Astrocyte (in vitro differentiated cells and primary cell): ENCODE measurements around the gene CPNE7. TPM values are rescaled to one million over a fixed set of nuclear protein-coding genes. Genes with fewer than 3 reads are reported as not detected.

Experiments used
- DNase-seq: peaks from one replicate; pipeline ENCODE4 v3.0.0-alpha.2; 2010; ENCODE audit warnings: low read depth
- FAIRE-seq: peaks from 2 replicates; lab custom pipeline; 2011; peaks lifted over from hg19 to GRCh38; lab: Jason Lieb, UNC
- H2AFZ ChIP-seq: 2 replicates; pipeline ENCODE4 v1.6.0; 2012; ENCODE audit warnings: low read depth, low read length, inconsistent platforms
- H3K27ac ChIP-seq: 2 replicates; pipeline ENCODE4 v1.5.1; 2011; ENCODE audit warnings: low read depth, low read length, inconsistent platforms
- H3K27me3 ChIP-seq: 2 replicates; pipeline ENCODE4 v1.6.0; 2011; ENCODE audit warnings: low read length, inconsistent platforms; ENCODE audit not compliant: insufficient read depth
- H3K36me3 ChIP-seq: 2 replicates; pipeline ENCODE4 v1.5.1; 2011; ENCODE audit warnings: low read length, inconsistent platforms; ENCODE audit not compliant: insufficient read depth
- H3K4me1 ChIP-seq: 2 replicates; pipeline ENCODE4 v1.5.1; 2011; ENCODE audit warnings: low read length, inconsistent platforms; ENCODE audit not compliant: insufficient read depth
- H3K4me2 ChIP-seq: 2 replicates; pipeline ENCODE4 v1.6.0; 2012; ENCODE audit warnings: low read length, inconsistent platforms
- H3K4me3 ChIP-seq: 2 replicates; pipeline ENCODE4 v1.5.1; 2011; ENCODE audit warnings: low read depth, mild to moderate bottlenecking, low read length, inconsistent platforms; ENCODE audit not compliant: insufficient read depth
- H3K79me2 ChIP-seq: 2 replicates; pipeline ENCODE4 v1.6.0; 2012; ENCODE audit warnings: mild to moderate bottlenecking, low read length, inconsistent platforms; ENCODE audit not compliant: insufficient read depth
- H3K9ac ChIP-seq: 2 replicates; pipeline ENCODE4 v1.6.0; 2012; ENCODE audit warnings: mild to moderate bottlenecking, low read length, inconsistent platforms
- H3K9me3 ChIP-seq: 2 replicates; pipeline ENCODE4 v1.5.1; 2012; ENCODE audit warnings: low read depth, mild to moderate bottlenecking, low read length, inconsistent platforms; ENCODE audit not compliant: insufficient read depth
- H4K20me1 ChIP-seq: 2 replicates; pipeline ENCODE4 v1.6.0; 2012; ENCODE audit warnings: low read length, inconsistent platforms; ENCODE audit not compliant: insufficient read depth
- H3K27ac Mint-ChIP-seq: one replicate; pipeline ENCODE4 v1.8.0; 2021; ENCODE audit warnings: mild to moderate bottlenecking, mixed read lengths; ENCODE audit not compliant: unreplicated experiment
- H3K27me3 Mint-ChIP-seq: one replicate; pipeline ENCODE4 v1.8.0; 2021; ENCODE audit warnings: low read depth, mixed read lengths; ENCODE audit not compliant: unreplicated experiment
- H3K36me3 Mint-ChIP-seq: one replicate; pipeline ENCODE4 v1.8.0; 2021; ENCODE audit warnings: low read depth, mixed read lengths; ENCODE audit not compliant: unreplicated experiment
- H3K4me1 Mint-ChIP-seq: one replicate; pipeline ENCODE4 v1.8.0; 2021; ENCODE audit warnings: low read depth, mixed read lengths; ENCODE audit not compliant: unreplicated experiment
- H3K4me3 Mint-ChIP-seq: one replicate; pipeline ENCODE4 v1.8.0; 2021; ENCODE audit warnings: mild to moderate bottlenecking, moderate library complexity, mixed read lengths; ENCODE audit not compliant: unreplicated experiment
- H3K9me3 Mint-ChIP-seq: one replicate; pipeline ENCODE4 v1.8.0; 2021; ENCODE audit warnings: mild to moderate bottlenecking, mixed read lengths; ENCODE audit not compliant: unreplicated experiment
- CTCF ChIP-seq: IDR thresholded peaks from 2 replicates; pipeline ENCODE4 v1.5.1; 2011; ENCODE audit warnings: low read depth, mild to moderate bottlenecking, inconsistent platforms, low read length, moderate library complexity; ENCODE audit not compliant: insufficient read depth
- EZH2 ChIP-seq: IDR thresholded peaks from 2 replicates; pipeline ENCODE4 v1.6.1; 2012; ENCODE audit warnings: mild to moderate bottlenecking, low read length, inconsistent platforms; ENCODE audit not compliant: insufficient read depth
- total RNA-seq: library from RNA; stranded (reverse); gene quantifications from 2 replicates; pipeline ENCODE4 v1.2.1, GENCODE V29; 2021

CPNE7 gene
- total RNA-seq, 1 donor from 2014 or later: 7.5 TPM

- Mint-ChIP-seq H3K27ac (no peak overlapping the region), H3K36me3 (no peaks in the 10 kb centered on the region)
- no peak for TF ChIP-seq EZH2
- no peak for TF ChIP-seq CTCF
Measured at GRCh38 chr16:89612415-89613166, 37.0 kb downstream of the CPNE7 start.

GRCh38 chr16:89613231-89613953, 37.8 kb downstream of the CPNE7 start, which contains the start of gene DPEP1:
Gene DPEP1, plus strand, starts transcription at chr16:89613642. Its CDS starts 16,769 bp downstream, at chr16:89630411.
- no peaks in the 10 kb centered on the region for H3K36me3 Mint-ChIP-seq
- TF ChIP-seq EZH2 (no peak), CTCF (no peak)
- H3K27ac Mint-ChIP-seq: peak within 1 kb of the TSS; percentile 58
- no peak within 1 kb of the TSS for H3K4me3 ChIP-seq
- H3K9me3 Mint-ChIP-seq: no peaks in the 10 kb centered on the region
- H4K20me1 ChIP-seq: no peaks in the 10 kb centered on the region
- H3K27ac ChIP-seq: no peak within 1 kb of the TSS
- FAIRE-seq: no peak
- H3K79me2 ChIP-seq: no peaks in the 10 kb centered on the region
- no peak within 1 kb of the TSS for H3K9ac ChIP-seq
- no peaks in the 10 kb centered on the region for H3K9me3 ChIP-seq
- H3K36me3 ChIP-seq: no peaks in the 10 kb centered on the region
- peaks cover 9% of the 10 kb centered on the region for H3K27me3 Mint-ChIP-seq
- H3K4me3 Mint-ChIP-seq: no peak within 1 kb of the TSS
- peaks cover 4% of the 10 kb centered on the region for H3K4me1 Mint-ChIP-seq
- no peaks in the 10 kb centered on the region for H3K27me3 ChIP-seq
- no peak within 1 kb of the TSS for H2AFZ ChIP-seq
- DNase-seq: no peak
- no peak within 1 kb of the TSS for H3K4me2 ChIP-seq
- H3K4me1 ChIP-seq: peaks cover 6% of the 10 kb centered on the region

More at GRCh38 chr16:89612415-89613166, 37.0 kb downstream of the CPNE7 start:
- Histone ChIP-seq H2AFZ (no peak overlapping the region), H3K4me2 (no peak overlapping the region), H3K4me1 (peaks cover 7% of the 10 kb centered on the region), H3K9me3 (no peaks in the 10 kb centered on the region), H3K36me3 (no peaks in the 10 kb centered on the region), H3K4me3 (no peak overlapping the region), H3K27me3 (no peaks in the 10 kb centered on the region), H3K27ac (no peak overlapping the region), H4K20me1 (no peaks in the 10 kb centered on the region), H3K9ac (no peak overlapping the region), H3K79me2 (no peaks in the 10 kb centered on the region)
- Mint-ChIP-seq H3K4me3 (no peak overlapping the region), H3K27me3 (peaks cover 17% of the 10 kb centered on the region), H3K9me3 (no peaks in the 10 kb centered on the region), H3K4me1 (peaks cover 4% of the 10 kb centered on the region)
- FAIRE-seq: no peak
- DNase-seq: no peak
